HepG2 (cell line): ENCODE data around the gene FUT3. TPM values are rescaled to one million over a fixed set of nuclear protein-coding genes. Genes with fewer than 3 reads are reported as not detected.
A peak's percentile ranks its signal among the peaks of the same experiment; 100 is the strongest.

Experiments used
- BRD4 ChIP-seq: sonication (generic); formaldehyde crosslinking; IDR thresholded peaks from 2 replicates; pipeline ENCODE4 v1.4.0; 2020; ENCODE audit warnings: missing genetic modification reagents
- CEBPG ChIP-seq: IDR thresholded peaks from 2 replicates; pipeline ENCODE4 v1.6.1; 2016
- FOXM1 ChIP-seq: sonication (generic); formaldehyde crosslinking; IDR thresholded peaks from 2 replicates; pipeline ENCODE4 v1.5.0; 2020; ENCODE audit warnings: missing genetic modification reagents
- GATA4 ChIP-seq: sonication (generic); IDR thresholded peaks from 2 replicates; pipeline ENCODE4 v1.6.1; 2016; ENCODE audit warnings: antibody characterized with exemption, low read depth, borderline replicate concordance
- IRF9 ChIP-seq: sonication (generic); formaldehyde crosslinking; IDR thresholded peaks from 2 replicates; pipeline ENCODE4 v1.8.0; 2022; ENCODE audit warnings: missing genetic modification reagents, mild to moderate bottlenecking, borderline replicate concordance
- MAZ ChIP-seq, 2 experiments: sonication (generic) in 1 of 2; formaldehyde crosslinking in 1 of 2; IDR thresholded peaks; 2 replicates each; pipeline versions ENCODE4 v1.5.0 to v1.6.1; 2012 to 2020; ENCODE audit warnings: low read depth in 2 of 2, mild to moderate bottlenecking in 2 of 2, borderline replicate concordance in 1 of 2, improper control_type of control experiment in 1 of 2, low read length in 1 of 2, missing genetic modification reagents in 1 of 2, moderate library complexity in 1 of 2
- NFIB ChIP-seq: sonication (generic); formaldehyde crosslinking; IDR thresholded peaks from 2 replicates; pipeline ENCODE4 v1.9.0; 2021; ENCODE audit warnings: missing genetic modification reagents, mild to moderate bottlenecking, borderline replicate concordance
- PITX1 ChIP-seq: sonication (generic); formaldehyde crosslinking; IDR thresholded peaks from 2 replicates; pipeline ENCODE4 v1.5.1; 2020; ENCODE audit warnings: mild to moderate bottlenecking, missing genetic modification reagents
- SPEN ChIP-seq: sonication (generic); formaldehyde crosslinking; IDR thresholded peaks from 2 replicates; pipeline ENCODE4 v1.5.1; 2020; ENCODE audit warnings: low read depth, mild to moderate bottlenecking, missing genetic modification reagents
- TCF7 ChIP-seq: sonication (generic); IDR thresholded peaks from 2 replicates; pipeline ENCODE4 v1.6.1; 2016; ENCODE audit warnings: antibody characterized with exemption, low read depth
- ZBTB20 ChIP-seq: sonication (generic); formaldehyde crosslinking; IDR thresholded peaks from 2 replicates; pipeline ENCODE4 v1.8.1; 2023; ENCODE audit warnings: missing genetic modification reagents, low read depth, mild to moderate bottlenecking, borderline replicate concordance
- ZBTB7A ChIP-seq: sonication (generic); formaldehyde crosslinking; IDR thresholded peaks from 2 replicates; pipeline ENCODE4 v1.8.0; 2022; ENCODE audit warnings: mild to moderate bottlenecking, missing genetic modification reagents
- ZNF205 ChIP-seq: IDR thresholded peaks from 2 replicates; pipeline ENCODE4 v1.6.1; 2018; ENCODE audit warnings: missing biosample characterization, missing genetic modification reagents
- ZNF232 ChIP-seq: sonication (generic); formaldehyde crosslinking; IDR thresholded peaks from 2 replicates; pipeline ENCODE4 v1.4.0; 2020; ENCODE audit warnings: missing genetic modification reagents, borderline replicate concordance
- ZNF280B ChIP-seq: sonication (generic); formaldehyde crosslinking; IDR thresholded peaks from 2 replicates; pipeline ENCODE4 v1.5.0; 2020; ENCODE audit warnings: missing genetic modification reagents, mild to moderate bottlenecking, borderline replicate concordance
- ZNF281 ChIP-seq: sonication (generic); formaldehyde crosslinking; IDR thresholded peaks from 2 replicates; pipeline ENCODE4 v1.4.0; 2020; ENCODE audit warnings: missing genetic modification reagents, borderline replicate concordance
- ZNF292 ChIP-seq: sonication (generic); formaldehyde crosslinking; IDR thresholded peaks from 2 replicates; pipeline ENCODE4 v1.8.1; 2022; ENCODE audit warnings: mild to moderate bottlenecking, low read depth, missing genetic modification reagents, borderline replicate concordance
- ZNF546 ChIP-seq: sonication (generic); formaldehyde crosslinking; conservative IDR thresholded peaks from 2 replicates; pipeline ENCODE4 v1.8.1; 2023; ENCODE audit warnings: mild to moderate bottlenecking, missing genetic modification reagents
- ZNF619 ChIP-seq: sonication (generic); formaldehyde crosslinking; IDR thresholded peaks from 2 replicates; pipeline ENCODE4 v1.4.0; 2020; ENCODE audit warnings: mild to moderate bottlenecking, missing genetic modification reagents
- ZNF652 ChIP-seq: IDR thresholded peaks from 2 replicates; pipeline ENCODE4 v1.6.1; 2016; ENCODE audit warnings: low read depth, borderline replicate concordance
- polyA plus RNA-seq, 8 experiments: library from polyadenylated mRNA; depleted of rRNA in 3 of 8; stranded (reverse) in 7 of 8; unstranded in 1 of 8; fragments of >200 nt; fragmentation: Illumina TruSeq in 4 of 8; extraction: Trizol in 4 of 8; gene quantifications; 2 replicates each; pipeline versions ENCODE4 v1.2.1 to v1.2.3, GENCODE V29; 2011 to 2016; ENCODE audit warnings: low read depth in 4 of 8, missing spikeins in 1 of 8, mixed read lengths in 1 of 8; ENCODE audit not compliant: insufficient read depth in 1 of 8
- total RNA-seq, 5 experiments: library from RNA; depleted of rRNA; stranded (reverse); fragments of >200 nt; fragmentation: Illumina TruSeq; extraction: Trizol; gene quantifications; 2 replicates each; pipeline ENCODE4 v1.2.3, GENCODE V29; 2016; ENCODE audit warnings: low read depth in 1 of 5
- TF ChIP-seq, protein P1 (sequence below): IDR thresholded peaks from 2 replicates; pipeline ENCODE4 v1.6.1; 2018; ENCODE audit warnings: missing genetic modification reagents

Gene FUT3
- total and polyA plus RNA-seq, 2 of the 13 experiments (the other 11 are each of a cell fraction or from before 2014, with no cell fraction given) = 0.53 to 1.1 TPM

GRCh38 chr19:5891938-5892771, 40.9 kb upstream of the FUT3 start (continued):
- TF ChIP-seq CEBPG (CRISPR knock-in tag) (0 out of 2 replicates have a peak, but pooled peaks have one; percentile 3), ZNF280B (peak; percentile 71; the same call in 1 of the 2 replicates), FOXM1 (no peak), ZBTB7A (CRISPR knock-in tag) (peak; percentile 94; the same call in 1 of the 2 replicates), ZNF546 (CRISPR knock-in tag) (0 out of 2 replicates have a peak, but pooled peaks have one; percentile 70), MAZ (IDR thresholded peaks at IDR 0.05; ENCODE audit: borderline replicate concordance, low read depth, low read length) (no peak; the same call in 1 of the 2 replicates), MAZ (CRISPR knock-in tag; IDR thresholded peaks at IDR 0.05; ENCODE audit: low read depth) (peak; percentile 60), PITX1 (CRISPR knock-in tag) (peak; percentile 35; the same call in 1 of the 2 replicates), GATA4 (no peak), IRF9 (CRISPR knock-in tag) (no peak), SPEN (CRISPR knock-in tag) (peak; percentile 42; the same call in 1 of the 2 replicates), ZNF619 (peak; percentile 88; the same call in 1 of the 2 replicates), ZNF281 (CRISPR knock-in tag) (no peak), ZNF205 (CRISPR knock-in tag) (peak; percentile 35; the same call in 1 of the 2 replicates), NFIB (no peak), ZBTB20 (CRISPR knock-in tag) (0 out of 2 replicates have a peak, but pooled peaks have one; percentile 26), BRD4 (CRISPR knock-in tag) (no peak), ZNF652 (CRISPR knock-in tag) (no peak), ZNF292 (CRISPR knock-in tag) (0 out of 2 replicates have a peak, but pooled peaks have one; percentile 36), ZNF232 (no peak), TCF7 (no peak)
- TF ChIP-seq, protein P1, sequence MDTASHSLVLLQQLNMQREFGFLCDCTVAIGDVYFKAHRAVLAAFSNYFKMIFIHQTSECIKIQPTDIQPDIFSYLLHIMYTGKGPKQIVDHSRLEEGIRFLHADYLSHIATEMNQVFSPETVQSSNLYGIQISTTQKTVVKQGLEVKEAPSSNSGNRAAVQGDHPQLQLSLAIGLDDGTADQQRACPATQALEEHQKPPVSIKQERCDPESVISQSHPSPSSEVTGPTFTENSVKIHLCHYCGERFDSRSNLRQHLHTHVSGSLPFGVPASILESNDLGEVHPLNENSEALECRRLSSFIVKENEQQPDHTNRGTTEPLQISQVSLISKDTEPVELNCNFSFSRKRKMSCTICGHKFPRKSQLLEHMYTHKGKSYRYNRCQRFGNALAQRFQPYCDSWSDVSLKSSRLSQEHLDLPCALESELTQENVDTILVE (CRISPR knock-in tag) = peak; percentile 85
